Measurements from ENCODE around the gene NID1.

- TF ChIP-seq SMC3 (IDR thresholded peaks at IDR 0.05; ENCODE audit: low read depth, low read length), result no peak
- TF ChIP-seq CTCF (conservative IDR thresholded peaks at IDR 0.05; ENCODE audit: low read depth, low read length), result no peak
- TF ChIP-seq POLR2A (IDR thresholded peaks at IDR 0.05; ENCODE audit: low read depth, low read length), result no peak
- TF ChIP-seq CEBPB (IDR thresholded peaks at IDR 0.05; ENCODE audit: low read depth, low read length), result no peak
- TF ChIP-seq BHLHE40 (IDR thresholded peaks at IDR 0.05; ENCODE audit: low read depth, low read length), result no peak
- TF ChIP-seq ELK1 (IDR thresholded peaks at IDR 0.05; ENCODE audit: borderline replicate concordance, low read depth, low read length), result no peak
- TF ChIP-seq MXI1 (IDR thresholded peaks at IDR 0.05; ENCODE audit: borderline replicate concordance, low read depth, low read length), result no peak
- no peak for TF ChIP-seq RCOR1 (IDR thresholded peaks at IDR 0.05; ENCODE audit: insufficient replicate concordance, low read length)
- no peak for TF ChIP-seq MAZ (IDR thresholded peaks at IDR 0.05; ENCODE audit: borderline replicate concordance, low read depth, low read length)
- TF ChIP-seq CHD1 (IDR thresholded peaks at IDR 0.05; ENCODE audit: low read depth, low read length), result no peak
- no peak for TF ChIP-seq NFE2L2 (IDR thresholded peaks at IDR 0.05; ENCODE audit: low read depth, low read length)
These were observed 111.8 kb downstream of the NID1 start for GRCh38 chr1:235952950-235953615.
